Tibial nerve (tissue), 4 donors: ENCODE data around the gene NUTM2B.
"Not testable (repeated sequence)": the region's sequence is repeated elsewhere in the genome, so short reads cannot be mapped to it uniquely, and the experiment has no call there.

Experiments
- CTCF ChIP-seq, 5 experiments: fragments of 200-600 bp in 3 of 5; fragments of 450-650 bp in 2 of 5; sonication (generic) in 3 of 5; IDR thresholded peaks; one replicate each; pipeline ENCODE4 v1.5.1; 2016 to 2019; ENCODE audit warnings: antibody characterized with exemption in 5 of 5, mild to moderate bottlenecking in 3 of 5, moderate library complexity in 2 of 5
- EP300 ChIP-seq, 2 donors: sonication (generic); formaldehyde crosslinking; IDR thresholded peaks; one replicate each; pipeline ENCODE4 v1.6.1; 2017; ENCODE audit warnings: antibody characterized with exemption in 2 of 2, mild to moderate bottlenecking in 1 of 2
- POLR2A ChIP-seq, 2 donors: fragments of 450-650 bp; IDR thresholded peaks; one replicate each; pipeline ENCODE4 v1.6.1; 2017; ENCODE audit warnings: antibody characterized with exemption in 2 of 2, mild to moderate bottlenecking in 2 of 2, moderate library complexity in 2 of 2

- TF ChIP-seq POLR2A, CTCF, EP300 (IDR thresholded peaks at IDR 0.05): not testable (repeated sequence)
These were observed 14.2 kb upstream of the NUTM2B start for GRCh38 chr10:79688798-79689197.
